Tongue (tissue), 2 donors: Measurements from ENCODE around the gene FXYD5. TPM values are rescaled to one million over a fixed set of nuclear protein-coding genes. Genes with fewer than 3 reads are reported as not detected.
A peak's percentile ranks its signal among the peaks of the same experiment; 100 is the strongest.

Experiments
- DNase-seq: peaks from one replicate; pipeline ENCODE4 v3.0.0-alpha.2; 2015
- total RNA-seq: library from RNA; depleted of rRNA; stranded (reverse); fragments of >200 nt; gene quantifications from one replicate; pipeline ENCODE4 v1.2.3, GENCODE V29; 2014

FXYD5 gene, protein sequence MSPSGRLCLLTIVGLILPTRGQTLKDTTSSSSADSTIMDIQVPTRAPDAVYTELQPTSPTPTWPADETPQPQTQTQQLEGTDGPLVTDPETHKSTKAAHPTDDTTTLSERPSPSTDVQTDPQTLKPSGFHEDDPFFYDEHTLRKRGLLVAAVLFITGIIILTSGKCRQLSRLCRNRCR
- 5.9 TPM for total RNA-seq

DNA sequence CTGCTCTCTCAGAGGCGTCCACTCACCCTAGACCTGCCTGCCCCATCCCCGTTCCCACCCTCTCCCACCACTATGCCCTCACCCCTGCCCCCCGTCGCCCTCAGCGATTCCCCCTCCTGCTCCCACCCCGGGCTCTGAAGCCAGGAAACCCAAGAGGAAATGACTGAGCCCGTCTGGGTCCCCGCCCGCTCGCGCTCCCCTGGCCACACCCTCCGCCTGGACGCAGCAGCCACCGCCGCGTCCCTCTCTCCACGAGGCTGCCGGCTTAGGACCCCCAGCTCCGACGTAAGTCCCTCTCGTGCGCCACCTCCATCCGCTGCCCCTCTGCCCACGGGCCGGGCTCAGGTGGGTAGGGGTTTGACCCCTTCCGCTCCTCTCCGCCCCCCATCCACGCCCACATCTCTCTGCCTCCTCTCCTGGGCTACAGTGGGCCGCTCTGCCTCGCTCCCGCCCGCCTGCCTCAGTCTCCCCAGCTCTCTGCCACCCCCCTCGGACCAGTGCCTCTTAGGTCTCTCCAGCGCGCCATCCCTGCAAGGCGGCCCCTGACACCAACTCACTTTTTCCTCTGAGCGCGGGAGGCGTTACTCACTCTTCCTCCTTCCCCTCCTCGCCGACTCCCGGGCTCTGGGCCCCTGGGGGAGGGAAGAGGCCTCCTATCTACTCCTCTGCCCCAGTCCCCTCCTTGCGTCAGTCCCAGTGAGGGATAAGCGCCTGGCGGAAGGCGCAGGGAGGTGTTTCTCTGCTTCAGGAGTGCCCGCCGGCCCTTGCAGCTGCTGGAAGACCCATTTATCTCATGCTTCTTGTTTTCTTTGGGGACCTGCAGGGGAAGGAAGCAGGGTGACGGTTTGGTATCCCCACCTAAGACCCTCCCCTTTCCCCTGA is at the start of gene FXYD5:
TSS of gene FXYD5 (plus strand) at position 211 of the 882 bp plus-strand sequence. CDS start 816 bp downstream, outside the sequence.
- peak; percentile 51 for DNase-seq

DNA sequence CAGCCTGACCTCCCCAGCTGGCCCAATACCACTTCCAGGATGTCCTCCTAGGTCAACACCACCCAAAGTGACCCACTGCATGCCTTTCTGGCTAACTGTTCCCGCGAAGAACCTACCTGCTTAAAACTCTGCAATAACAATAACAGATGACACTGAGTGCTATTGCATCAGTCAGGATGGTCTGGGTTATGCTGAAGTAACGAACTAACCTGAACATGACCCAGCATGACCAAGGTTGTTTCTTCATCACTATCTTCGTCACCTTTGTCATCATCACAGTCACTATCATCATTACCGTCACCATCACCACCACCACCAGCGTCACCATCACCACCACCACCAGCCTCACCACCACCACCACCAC is 49.5 kb upstream of the FXYD5 start:
- DNase-seq, result no peak

DNA sequence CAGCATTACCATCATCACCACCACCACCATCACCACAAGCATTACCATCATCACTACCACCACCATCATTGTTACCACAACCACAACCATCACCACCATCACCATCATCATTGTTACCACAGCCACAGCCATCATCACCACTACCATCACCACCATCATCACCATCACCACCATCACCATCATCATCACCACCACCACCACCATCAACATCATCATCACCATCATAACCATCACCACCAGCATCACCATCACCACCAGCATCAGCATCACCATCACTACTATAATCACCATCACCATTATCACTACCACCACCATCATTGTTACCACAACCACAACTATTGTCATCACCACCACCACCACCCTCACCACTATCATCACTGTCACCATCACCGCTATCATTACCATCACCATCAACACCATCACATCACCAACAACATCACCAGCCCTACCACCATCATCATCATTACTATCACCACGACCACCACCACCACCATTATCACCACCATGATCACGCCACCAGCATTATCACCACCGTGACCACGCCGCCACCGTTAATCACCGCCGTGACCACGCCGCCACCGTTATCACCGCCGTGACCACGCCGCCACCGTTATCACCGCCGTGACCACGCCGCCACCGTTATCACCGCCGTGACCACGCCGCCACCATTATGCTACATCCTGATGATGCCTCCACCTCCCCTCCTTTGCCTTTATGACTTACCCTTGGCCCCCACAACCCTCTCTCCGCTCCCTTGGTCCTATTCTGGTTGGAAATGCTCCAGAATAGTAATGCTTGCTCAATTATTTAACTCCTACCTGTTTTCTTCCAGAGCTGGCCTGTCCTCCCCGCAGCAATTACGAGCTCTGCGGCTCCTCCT is 48.9 kb upstream of the FXYD5 start:
- DNase-seq, result no peak

DNA sequence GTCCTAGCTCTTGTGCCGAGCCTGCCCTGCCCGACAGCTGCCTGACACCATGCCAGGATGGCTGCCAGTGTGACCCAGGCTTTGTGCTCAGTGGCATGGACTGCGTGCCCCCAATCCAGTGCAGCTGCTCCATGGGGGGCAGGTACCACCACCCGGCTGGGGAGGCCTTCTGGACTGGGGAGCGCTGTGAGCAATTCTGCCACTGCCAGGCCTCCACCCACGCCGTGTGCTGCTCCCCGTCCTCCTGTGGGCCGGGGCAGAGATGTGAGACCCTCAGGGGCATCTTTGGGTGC is 48.3 kb upstream of the FXYD5 start:
- DNase-seq, result no peak

DNA sequence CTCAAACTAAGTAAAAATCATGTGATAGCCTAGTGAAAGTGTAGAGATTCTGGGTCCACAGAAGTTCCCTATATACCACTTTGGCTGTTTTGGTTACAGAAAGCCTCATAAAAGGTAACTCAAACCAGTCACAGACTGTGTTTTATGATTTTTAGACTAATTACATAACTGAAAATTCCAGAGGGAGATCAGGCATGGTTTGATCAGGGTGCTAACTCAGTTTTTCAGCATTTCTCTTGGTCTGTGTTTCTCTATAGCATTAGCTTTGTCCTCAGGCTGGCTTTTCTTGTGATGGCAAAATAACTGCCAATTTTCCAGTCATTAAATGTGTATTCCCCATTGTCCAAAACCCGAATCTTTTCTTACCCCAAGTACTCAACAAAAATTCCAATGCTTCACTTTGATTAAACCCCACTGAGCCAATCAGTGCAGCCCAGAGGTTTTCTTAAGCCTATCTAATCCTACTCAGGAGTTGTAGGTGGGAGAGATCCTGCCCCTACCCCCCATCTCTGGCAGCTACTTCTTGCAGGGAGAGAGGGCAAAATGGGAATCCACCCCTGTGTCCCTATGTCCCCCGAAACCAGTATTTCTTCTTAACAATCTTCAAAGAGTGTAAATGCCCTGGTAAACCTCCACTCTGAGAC is 47.5 kb upstream of the FXYD5 start:
- no peak for DNase-seq

DNA sequence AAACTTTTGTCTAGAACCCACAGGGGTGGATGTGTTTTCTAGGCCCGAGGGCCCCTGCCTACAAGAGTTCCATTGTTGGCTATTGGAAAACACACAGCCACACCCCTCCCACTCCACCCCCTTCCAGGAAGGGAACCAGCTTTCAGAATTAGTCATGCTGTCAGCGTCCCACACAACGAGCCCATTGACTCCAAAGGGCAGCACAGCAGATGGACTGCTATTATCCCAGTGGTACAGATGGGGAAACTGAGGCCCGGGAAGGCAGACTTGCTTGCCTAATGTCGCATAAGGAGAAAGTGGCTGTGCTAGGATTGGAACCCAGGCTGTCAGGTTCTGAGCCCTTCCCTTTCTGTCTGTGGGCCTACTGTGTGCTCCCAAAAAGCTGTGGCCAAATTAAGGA is 47.0 kb upstream of the FXYD5 start:
- no peak for DNase-seq

DNA sequence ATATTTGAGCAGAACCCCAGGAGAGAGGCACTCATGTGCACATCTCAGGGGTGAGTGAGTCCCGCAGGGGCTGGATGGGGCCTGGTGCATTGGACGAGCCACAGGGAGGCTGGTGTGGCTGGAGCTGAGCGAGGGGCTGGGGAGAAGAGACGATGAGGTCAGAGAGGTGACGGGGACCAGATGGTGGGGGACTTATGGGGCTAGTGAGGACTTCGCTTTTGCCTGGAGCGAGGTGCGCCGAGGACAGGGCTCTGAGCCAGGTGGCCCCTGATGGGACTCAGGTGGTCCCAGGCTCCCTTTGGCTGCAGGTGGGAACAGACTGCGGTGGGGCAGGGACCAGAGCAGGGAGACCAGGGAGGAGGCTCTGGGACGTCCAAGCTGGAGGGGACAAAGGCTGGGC is 45.8 kb upstream of the FXYD5 start:
- no peak for DNase-seq

DNA sequence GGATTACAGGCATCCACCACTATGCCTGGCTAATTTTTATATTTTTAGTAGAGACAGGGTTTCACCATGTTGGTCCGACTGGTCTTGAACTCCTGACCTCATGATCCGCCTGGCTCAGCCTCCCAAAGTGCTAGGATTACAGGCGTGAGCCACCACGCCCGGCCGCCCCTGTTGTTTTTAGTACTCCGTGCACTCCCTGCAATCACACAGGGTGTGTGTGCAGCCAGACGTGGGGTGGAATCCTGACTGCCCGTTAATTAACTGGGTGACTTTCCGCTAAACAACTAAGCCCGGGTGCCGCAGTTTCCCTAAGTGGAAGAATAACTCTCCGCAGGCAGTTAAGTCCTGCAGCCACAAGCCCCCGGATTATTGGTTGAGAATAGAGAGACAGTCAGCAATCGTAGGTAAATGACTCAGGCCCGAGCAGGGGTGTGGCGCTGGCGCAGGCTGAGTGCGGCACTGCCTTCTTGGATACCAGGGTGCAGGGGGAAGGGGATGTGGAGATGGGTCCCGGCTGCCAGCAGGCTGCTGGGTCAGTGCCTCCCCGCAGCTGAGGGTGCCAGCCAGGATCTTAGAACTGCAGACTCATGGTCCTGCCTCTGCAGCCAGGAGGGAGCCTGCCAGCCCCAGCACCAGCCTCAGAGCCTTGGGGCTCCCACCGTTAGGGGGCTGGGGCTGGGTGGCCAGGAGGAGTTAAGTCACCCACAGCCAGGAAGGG is 45.0 kb upstream of the FXYD5 start:
- no peak for DNase-seq

DNA sequence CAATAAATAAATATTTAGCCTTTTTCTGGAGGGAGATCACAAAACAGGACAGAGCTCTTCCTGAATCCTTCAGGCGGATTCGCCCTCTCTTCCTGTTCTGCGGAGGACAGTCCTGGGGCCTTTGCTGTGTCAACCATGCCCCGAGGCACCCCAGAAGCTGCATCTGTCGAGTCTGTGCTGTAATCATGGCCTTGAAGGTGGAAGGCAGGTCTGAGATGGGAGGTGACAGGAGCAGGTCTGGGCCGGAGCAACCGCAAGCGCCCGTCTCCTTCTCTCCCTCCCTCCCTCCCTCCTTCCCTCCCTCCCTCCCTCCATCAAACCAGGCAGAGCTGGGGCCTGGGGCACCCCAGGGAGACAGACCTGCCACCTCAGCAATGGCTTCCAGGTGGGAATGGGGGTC is 43.6 kb upstream of the FXYD5 start:
- DNase-seq, result no peak

DNA sequence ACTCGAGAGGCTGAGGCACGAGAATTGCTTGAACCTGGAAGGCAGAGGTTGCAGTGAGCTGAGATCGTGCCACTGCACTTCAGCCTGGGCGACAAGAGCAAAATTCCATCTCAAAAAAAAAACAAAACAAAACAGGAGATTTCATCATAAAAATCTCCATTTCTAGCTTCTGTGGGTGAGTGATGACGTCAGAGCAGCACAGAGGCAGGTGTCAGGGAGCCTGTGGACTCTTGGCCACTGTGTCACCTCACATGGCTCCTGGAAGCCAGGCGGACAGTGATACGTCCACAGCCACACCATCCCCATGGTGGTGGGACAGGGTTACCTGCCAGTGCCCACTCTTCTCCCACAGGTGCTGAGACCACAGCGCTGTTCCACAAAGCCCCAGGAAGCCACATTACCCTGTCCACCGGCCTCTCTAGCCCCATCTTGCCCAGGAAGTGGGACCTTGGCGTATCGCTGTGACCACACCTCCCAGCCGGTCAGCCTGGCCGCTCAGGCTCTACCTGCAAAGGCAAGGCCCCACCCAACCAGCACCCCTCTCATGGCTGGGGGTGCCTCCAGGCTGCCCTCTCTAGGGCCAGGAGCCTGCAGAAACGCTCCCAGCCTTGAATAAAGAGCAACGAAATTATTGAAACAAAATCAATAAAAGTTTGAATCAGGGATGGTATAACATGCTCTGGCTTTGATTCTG is 41.4 kb upstream of the FXYD5 start:
- no peak for DNase-seq

DNA sequence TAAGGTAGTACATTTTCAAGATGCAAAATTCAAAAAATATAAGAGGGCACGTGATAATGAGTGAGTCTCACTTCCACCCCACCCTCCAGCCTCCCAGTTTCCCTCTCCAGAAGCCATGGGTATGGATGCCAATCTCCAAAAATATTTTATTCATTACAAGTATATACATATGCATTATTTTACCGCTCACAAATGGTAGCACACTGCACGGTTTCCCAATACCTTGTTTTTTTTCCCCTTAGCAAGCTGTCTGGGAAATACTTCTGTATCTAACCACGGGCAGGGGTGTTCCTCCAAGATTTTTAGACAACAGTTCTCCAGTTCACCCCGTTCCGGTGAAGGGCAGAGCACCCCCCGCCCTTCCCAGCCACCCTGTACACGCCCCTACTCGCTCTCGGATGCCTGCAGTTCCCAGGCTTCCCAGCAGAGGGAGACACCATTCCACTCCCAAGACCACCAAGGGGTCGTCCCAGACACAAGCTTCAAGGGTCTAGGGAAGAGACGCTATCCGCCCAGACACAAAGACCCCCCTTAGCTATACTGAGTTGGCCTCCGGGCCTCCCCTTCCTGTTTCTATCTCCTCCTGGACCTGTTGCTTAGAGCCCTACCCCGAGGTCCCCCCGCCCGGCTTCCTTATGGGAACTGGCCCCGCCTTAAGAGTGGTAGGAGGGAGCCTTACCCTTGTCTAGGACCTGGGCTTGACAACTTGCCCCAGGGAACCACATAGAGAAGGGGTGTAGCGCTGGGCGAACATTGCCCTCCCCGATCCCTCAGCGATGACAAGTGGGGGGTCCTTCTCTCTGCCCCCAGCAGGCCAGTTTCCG is 40.0 kb upstream of the FXYD5 start:
- peak; percentile 93 for DNase-seq

DNA sequence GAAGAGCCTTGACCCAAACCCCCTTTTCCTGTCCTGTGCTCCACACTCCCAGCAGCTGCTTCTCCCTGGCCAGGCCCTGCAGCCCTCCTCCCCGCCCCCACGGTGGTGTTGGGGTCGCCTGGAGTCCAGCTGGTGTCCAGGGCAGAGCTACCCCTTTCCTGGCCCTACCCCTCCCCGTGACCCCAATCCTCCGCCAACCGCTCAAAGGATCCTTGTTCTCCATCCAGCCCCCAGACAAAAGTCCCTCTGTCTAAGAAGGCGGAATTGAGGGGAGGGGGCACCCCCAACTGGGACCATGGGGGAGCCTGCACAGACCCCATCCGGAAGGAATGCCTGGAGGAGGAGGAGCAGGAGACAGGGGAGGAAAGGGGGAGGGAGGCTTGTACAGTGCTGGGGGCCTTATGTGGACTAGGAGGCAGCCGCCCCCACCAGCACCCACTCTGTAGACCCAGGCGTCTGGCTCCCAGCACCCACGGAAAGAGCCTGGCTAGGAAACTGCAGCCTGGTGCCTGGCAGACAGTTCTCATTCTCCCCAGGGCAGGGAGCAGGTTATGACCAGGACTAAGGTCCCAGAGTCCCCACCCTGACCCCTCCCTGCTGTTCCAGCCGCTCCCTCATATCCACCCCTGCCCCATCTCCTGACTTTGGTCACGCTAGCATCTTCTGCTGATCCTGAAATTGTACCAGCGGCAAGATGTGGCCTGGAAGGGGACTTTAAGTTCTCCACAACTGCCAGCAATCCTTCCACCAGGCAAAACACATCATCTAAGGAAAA is 39.2 kb upstream of the FXYD5 start, which contains the start of gene FXYD3:
TSS of gene FXYD3 (plus strand) at position 647 of the 775 bp plus-strand sequence. CDS start 3,554 bp downstream, outside the sequence.
- peak; percentile 59 for DNase-seq

DNA sequence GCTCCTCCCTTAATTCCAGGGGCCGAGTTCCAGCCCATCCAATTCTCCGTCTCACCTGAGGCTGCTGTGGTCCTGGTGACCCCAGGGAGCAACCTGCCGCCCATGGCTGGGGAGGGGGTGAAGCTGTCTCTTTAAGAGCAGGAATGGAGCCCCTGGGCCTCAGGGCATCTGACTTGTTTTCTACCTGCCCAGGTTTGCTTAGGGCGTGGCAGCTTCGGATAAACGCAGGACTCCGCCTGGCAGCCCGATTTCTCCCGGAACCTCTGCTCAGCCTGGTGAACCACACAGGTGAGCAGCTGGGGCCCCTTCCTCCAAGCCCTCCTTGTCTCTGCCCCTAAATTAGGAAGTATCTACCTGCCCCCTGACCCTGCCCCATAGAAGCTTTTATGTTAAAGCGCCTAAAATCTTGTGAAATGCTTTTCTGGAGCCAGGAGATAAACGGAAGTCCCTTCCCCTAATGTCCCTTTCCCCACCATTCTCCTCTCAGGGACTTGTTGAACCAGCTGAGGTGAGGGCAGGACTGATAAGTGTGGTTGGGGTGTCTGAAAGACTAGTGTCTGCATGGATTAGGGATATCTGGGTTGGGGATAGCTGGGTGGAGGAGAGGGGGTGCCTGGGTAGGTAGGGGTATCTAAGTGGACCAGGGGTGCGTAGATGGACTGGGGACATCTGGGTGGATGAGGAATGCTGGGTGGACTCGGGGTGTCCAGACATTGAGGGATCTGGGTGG is 38.3 kb upstream of the FXYD5 start:
- no peak for DNase-seq

DNA sequence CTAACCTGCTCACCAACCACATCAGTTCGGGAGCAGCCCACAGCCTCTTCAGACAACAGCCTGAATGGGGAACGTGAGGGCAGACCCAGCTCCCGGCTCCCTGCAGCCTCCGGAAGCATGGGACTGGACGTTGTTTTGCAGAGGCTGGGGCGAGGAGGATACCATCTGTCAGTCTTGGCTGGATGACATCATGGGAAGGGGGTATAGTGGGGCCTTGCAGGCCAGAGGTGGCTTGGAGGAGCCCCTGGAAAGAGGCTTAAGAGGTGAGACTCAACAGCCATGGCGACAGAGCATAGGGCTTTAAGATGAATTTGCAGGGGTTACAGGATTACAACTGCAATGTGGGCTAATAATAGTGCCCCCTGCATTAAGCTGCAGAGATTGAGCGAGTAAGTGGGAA is 37.4 kb upstream of the FXYD5 start:
- DNase-seq, result no peak

DNA sequence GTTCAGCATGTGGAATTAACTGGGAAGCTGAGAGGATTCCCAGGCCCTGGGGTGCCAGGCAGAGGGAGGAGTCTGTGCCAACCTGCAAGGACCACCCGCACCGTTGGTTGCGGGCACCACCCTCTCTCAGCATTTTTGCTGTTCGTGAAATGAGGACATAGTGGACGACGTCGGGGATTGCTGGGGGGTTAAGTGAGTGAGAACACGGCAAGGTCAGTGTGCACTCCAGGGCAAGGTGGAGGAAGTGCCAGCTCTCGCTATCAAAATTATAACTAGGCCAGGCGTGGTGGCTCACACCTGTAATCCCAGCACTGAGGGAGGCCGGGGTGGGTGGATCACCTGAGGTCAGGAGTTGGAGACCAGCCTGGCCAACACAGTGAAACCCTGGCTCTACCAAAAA is 36.7 kb upstream of the FXYD5 start:
- DNase-seq, result no peak

DNA sequence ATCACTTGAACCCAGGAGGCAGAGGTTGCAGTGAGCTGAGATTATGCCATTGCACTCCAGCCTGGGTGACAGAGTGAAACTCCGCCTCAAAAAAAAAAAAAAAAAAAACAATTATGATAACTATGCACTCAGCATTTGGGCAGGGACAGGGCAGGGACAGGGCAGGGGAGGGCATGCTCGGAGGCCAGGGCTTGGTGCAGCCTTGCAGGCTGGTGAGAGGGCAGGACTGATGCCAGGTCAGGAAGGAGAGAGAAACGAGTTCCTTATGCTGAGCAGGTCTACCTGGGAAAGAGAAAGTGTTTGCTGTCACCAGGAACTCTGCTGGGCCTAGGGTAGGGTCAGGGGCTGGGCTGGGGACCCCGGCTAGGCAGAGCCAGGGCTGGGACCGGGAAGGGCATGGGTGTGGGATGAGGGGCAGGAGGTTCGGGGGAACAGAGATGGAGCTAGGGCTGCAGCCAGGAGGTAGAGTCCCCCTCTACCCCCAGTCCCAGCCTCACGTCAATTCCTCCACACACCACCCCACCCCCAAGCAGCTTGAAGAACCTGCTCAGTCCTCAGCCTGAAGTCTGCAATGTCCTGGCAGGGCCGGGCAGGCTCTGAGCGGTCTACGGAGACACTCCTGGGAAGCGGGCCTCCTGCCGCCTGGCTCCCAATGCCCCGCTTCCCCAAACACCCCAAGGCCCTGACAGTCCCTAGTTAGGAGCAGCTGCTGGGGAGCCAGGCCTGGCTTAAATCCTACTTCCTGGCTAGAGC is 36.1 kb upstream of the FXYD5 start:
- no peak for DNase-seq

DNA sequence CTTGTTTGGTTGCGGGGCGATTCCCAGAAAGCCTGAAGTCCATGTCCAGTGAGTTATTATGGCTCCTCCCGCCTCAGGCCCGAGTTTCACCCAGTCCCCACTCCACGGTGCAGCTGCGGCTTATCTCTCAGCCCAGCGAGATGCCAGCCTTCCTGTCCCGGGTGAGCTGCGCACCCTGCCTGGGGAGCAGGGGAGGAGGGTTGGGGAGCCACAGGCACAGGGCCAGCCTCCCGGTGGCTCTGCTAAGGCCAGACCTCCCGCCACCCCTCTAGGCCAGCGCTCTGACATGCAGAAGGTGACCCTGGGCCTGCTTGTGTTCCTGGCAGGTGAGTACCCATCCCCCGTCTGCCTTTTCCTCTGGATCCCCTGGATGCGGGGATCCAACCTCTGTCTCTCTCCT is 35.4 kb upstream of the FXYD5 start:
- DNase-seq, result no peak

DNA sequence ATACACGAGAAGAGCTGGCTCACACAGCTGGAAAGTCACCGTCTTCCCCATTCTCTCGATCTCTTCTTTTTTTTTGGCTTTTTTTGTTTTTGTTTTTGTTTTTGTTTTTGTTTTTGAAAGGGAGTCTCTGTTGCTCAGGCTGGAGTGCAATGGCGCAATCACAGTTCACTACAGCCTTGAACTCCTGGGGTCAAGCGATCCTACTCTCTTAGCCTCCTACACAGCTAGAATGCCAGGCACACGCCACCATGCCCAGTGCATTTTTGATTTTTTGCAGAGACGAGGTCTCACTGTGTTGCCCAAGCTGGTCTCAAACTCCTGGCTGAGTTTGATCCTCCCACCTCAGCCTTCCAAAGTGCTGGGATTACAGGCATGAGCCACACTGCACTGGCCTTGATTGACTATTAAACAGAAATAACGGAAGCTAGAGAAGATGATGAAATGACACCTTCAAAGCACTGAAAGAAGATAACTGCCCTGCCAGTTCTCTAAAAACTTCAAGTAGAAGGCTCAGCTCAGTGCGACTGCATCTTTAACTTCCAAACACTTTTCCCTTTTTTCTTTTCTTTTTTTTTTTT is 34.9 kb upstream of the FXYD5 start:
- DNase-seq, result no peak
